Measurements from ENCODE around the gene ECE1. TPM values are rescaled to one million over a fixed set of nuclear protein-coding genes. Genes with fewer than 3 reads are reported as not detected.

The ECE1 gene
- total and polyA plus RNA-seq, 9 of the 15 experiments (the other 6 are each of a cell fraction or from before 2014, with no cell fraction given), result 0.56 to 34.8 (median 11.0) TPM

- no peak overlapping the region for H3K4me2 ChIP-seq (ENCODE audit: insufficient read depth, low read length)
- H2AFZ ChIP-seq (ENCODE audit: low read depth, low read length), result no peak overlapping the region; the same call in 1 of the 2 replicates
- WGBS (ENCODE audit: insufficient coverage, low coverage, missing lambda C conversion rate), result 20% methylated on average over 1 of the region's 1 CpG
- H4K20me1 ChIP-seq (replicated peaks; ENCODE audit: control insufficient read depth, insufficient read depth, low read length), result no peaks in the 10 kb centered on the region
- FAIRE-seq (peak; percentile 69), DNase-seq (ENCODE audit: extremely low read depth in 1 of 4, low spot score in 3 of 4) (peak in 1 of 4 experiments; percentile 1), ATAC-seq (peak; percentile 34; the same call in 1 of the 3 replicates)
- H3K9me1 ChIP-seq (ENCODE audit: control insufficient read depth, insufficient read depth, low read length), result no peaks in the 10 kb centered on the region
- H3K4me1 ChIP-seq (replicated peaks in 1 of 2; ENCODE audit: control insufficient read depth in 2 of 2, insufficient read depth in 2 of 2, low read length in 2 of 2), result no peaks in the 10 kb centered on the region
- H3K4me3 ChIP-seq, result no peak overlapping the region
- H3K9me3 ChIP-seq (replicated peaks; ENCODE audit: control insufficient read depth, insufficient read depth, low read depth, low read length), result no peaks in the 10 kb centered on the region
- POLR2A ChIA-PET, result interaction anchor here (0.9 to 1.8 kb wide), 4 partner anchors 9 to 22 kb away, joined by 3 to 8 read pairs (median 5); no protein-coding TSS in a partner anchor
- in situ Hi-C loops (cut with MboI) (no loop called here), intact Hi-C loops (cut with micrococcal nuclease) (no loop called here)
- no peaks in the 10 kb centered on the region for H3K36me3 ChIP-seq (ENCODE audit: control insufficient read depth, insufficient read depth, low read length)
- peaks cover 6 to 20% of the 10 kb centered on the region in 2 experiments; a peak in 4 of 5 replicates for H3K27me3 ChIP-seq (ENCODE audit: control insufficient read depth in 2 of 2, insufficient read depth in 2 of 2, low read length in 2 of 2)
- BruUV-seq (replicated peaks), result no TSS peak
- H3K9ac ChIP-seq (ENCODE audit: insufficient read depth in 1 of 2, low read depth in 2 of 2, low read length in 2 of 2), result no peak overlapping the region
- H3K79me2 ChIP-seq (ENCODE audit: control insufficient read depth, insufficient read depth, low read length), result no peaks in the 10 kb centered on the region
- CTCF ChIA-PET (ENCODE audit: low intra/inter-chr PET ratio), result no interaction called here
- no peak overlapping the region for H3K27ac ChIP-seq (ENCODE audit: extremely low read depth, low read depth, low read length)
- TF ChIP-seq ERF (CRISPR knock-in tag; IDR thresholded peaks at IDR 0.05) (no peak), TBP (optimal IDR thresholded peaks at IDR 0.05; ENCODE audit: low read depth, low read length) (no peak), HMG20A (CRISPR knock-in tag; conservative IDR thresholded peaks at IDR 0.05) (no peak), ZNF24 (IDR thresholded peaks at IDR 0.05) (no peak), GTF2F1 (IDR thresholded peaks at IDR 0.05; ENCODE audit: low read depth, low read length) (no peak), ARID2 (IDR thresholded peaks at IDR 0.05) (no peak), TOE1 (IDR thresholded peaks at IDR 0.05; ENCODE audit: borderline replicate concordance) (no peak), TOE1 (CRISPR knock-in tag; IDR thresholded peaks at IDR 0.05; ENCODE audit: borderline replicate concordance, low read depth) (no peak), ZNF77 (CRISPR knock-in tag; IDR thresholded peaks at IDR 0.05) (no peak)
These were observed 106.0 kb downstream of the ECE1 start for GRCh38 chr1:21184276-21184675.
